Pancreas (tissue), 10 donors: ENCODE data around the gene PHTF2. TPM values are rescaled to one million over a fixed set of nuclear protein-coding genes. Genes with fewer than 3 reads are reported as not detected.
A peak's percentile ranks its signal among the peaks of the same experiment; 100 is the strongest.

Source experiments
- ATAC-seq, 4 donors: fragments of 200-7000 bp; cut with Tn5 transposase; one replicate each; pipeline versions ENCODE4 v1.8.0 to v1.9.1; 2020; ENCODE audit warnings: mild to moderate bottlenecking in 4 of 4, moderate library complexity in 4 of 4
- DNase-seq, 6 donors: peaks; one replicate each; pipeline ENCODE4 v3.0.0-alpha.2; 2020
- FAIRE-seq: peaks from 2 replicates; lab custom pipeline; 2012; peaks lifted over from hg19 to GRCh38; lab: Jason Lieb, UNC
- H3K27ac ChIP-seq, 4 donors: fragments of 200-600 bp; sonication (generic); 1 replicate in 3 of 4; 2 replicates in 1 of 4; pipeline versions ENCODE4 v1.5.0 to v1.8.0; 2020
- H3K27me3 ChIP-seq, 4 donors: fragments of 200-600 bp; one replicate each; pipeline ENCODE4 v1.8.0; 2021
- H3K36me3 ChIP-seq, 3 donors: fragments of 200-600 bp; sonication (generic) in 1 of 3; one replicate each; pipeline versions ENCODE4 v1.5.0 to v1.8.0; 2020 to 2021
- H3K4me1 ChIP-seq, 3 donors: fragments of 200-600 bp; one replicate each; pipeline ENCODE4 v1.8.0; 2021
- H3K4me3 ChIP-seq, 4 donors: fragments of 200-600 bp; sonication (generic) in 2 of 4; one replicate each; pipeline versions ENCODE4 v1.5.0 to v1.8.0; 2020 to 2021
- H3K9me3 ChIP-seq, 4 donors: fragments of 200-600 bp; one replicate each; pipeline ENCODE4 v1.8.0; 2021
- CTCF ChIP-seq, 4 donors: fragments of 200-600 bp; sonication (generic) in 3 of 4; IDR thresholded peaks; one replicate each; pipeline versions ENCODE4 v1.5.0 to v1.8.0; 2021; ENCODE audit warnings: antibody characterized with exemption in 4 of 4
- WGBS, 2 donors: extraction: QIAGEN DNeasy Blood & Tissue Kit; methylation state at CpG; one replicate each; pipeline ENCODE4 v1.1.7; 2013; 5-methylcytosine and 5-hydroxymethylcytosine counted together
- intact Hi-C, 3 donors: fragments of 100-400 bp; cut with DNase I; formaldehyde crosslinking; loops; one replicate each; pipeline versions ENCODE4 v1.11.1 to v1.14.2; 2022
- polyA plus RNA-seq, 2 donors: library from polyadenylated mRNA; stranded (reverse); fragments of 200-250 nt; gene quantifications; one replicate each; pipeline ENCODE4 v1.2.3, GENCODE V29; 2013
- total RNA-seq, 6 donors: library from RNA; stranded (reverse); fragmentation: NEBNext Ultra II Directional in 4 of 6; extraction: Animal tissue kit (Norgen Biotek cat#: 25700) in 4 of 6; gene quantifications; one replicate each; pipeline versions ENCODE4 v1.2.1 to v1.2.4, GENCODE V29; 2021 to 2023
- donor health status: healthy with polysubstance abuse.
- donor health status: DM: no; HTN: no; CAD: no; lungs with moderate emphysema.
- donor health status: DM: no; HTN: no; CAD: no.
- donor health status: control.
- donor health status: control.
- donor health status: Bipolar disorder and iron deficiency.
- donor health status: DM: yes; HTN: yes; CAD: no.
- donor health status: DM: no; HTN: no; CAD: no.
- donor health status: DM: no; HTN: no; CAD: no.
- donor health status: DM: yes; HTN: yes; CAD: no.

PHTF2 gene
- total and polyA plus RNA-seq, 8 donors = 3.3 to 8.8 (median 5.1) TPM

GRCh38 chr7:77923419-77923818 lies 124.8 kb downstream of the PHTF2 start:
- intact Hi-C loops = no loop called here
- 46 to 64% methylated on average over 2 of the region's 2 CpGs for WGBS, 2 donors
- no peak for ATAC-seq
- DNase-seq = no peak
- no peak for TF ChIP-seq CTCF (IDR thresholded peaks at IDR 0.05)
- no peak overlapping the region for H3K4me3 ChIP-seq
- no peaks in the 10 kb centered on the region for H3K9me3 ChIP-seq
- FAIRE-seq = no peak
- H3K36me3 ChIP-seq = no peaks in the 10 kb centered on the region
- no peak overlapping the region for H3K27ac ChIP-seq
- no peaks in the 10 kb centered on the region for H3K4me1 ChIP-seq
- no peaks in the 10 kb centered on the region for H3K27me3 ChIP-seq

DNA sequence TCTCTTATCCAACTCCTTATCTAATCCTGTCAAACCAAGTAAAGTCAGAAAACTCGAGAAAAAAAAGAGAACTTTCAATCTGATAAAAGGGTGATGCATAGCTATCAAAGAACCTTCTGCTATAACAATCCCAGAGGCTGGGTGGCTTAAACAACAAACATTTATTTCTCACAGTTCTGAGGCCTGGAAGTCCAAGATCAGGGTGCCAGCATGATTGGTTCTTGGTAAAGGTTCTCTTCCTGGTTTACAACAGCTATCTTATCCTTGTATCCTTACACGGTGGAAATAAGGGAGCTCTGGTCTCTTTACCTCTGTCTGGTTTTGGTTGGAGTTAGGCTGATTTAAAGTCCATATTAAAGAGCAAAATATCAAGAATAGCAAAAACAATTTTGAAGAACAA lies 131.9 kb downstream of the PHTF2 start:
- no peak for FAIRE-seq
- Histone ChIP-seq H3K4me1 (no peaks in the 10 kb centered on the region), H3K36me3 (no peaks in the 10 kb centered on the region), H3K4me3 (no peak overlapping the region), H3K9me3 (no peaks in the 10 kb centered on the region), H3K27me3 (no peaks in the 10 kb centered on the region), H3K27ac (no peak overlapping the region)
- ATAC-seq = no peak
- 55 to 56% methylated on average over 2 of the region's 2 CpGs for WGBS, 2 donors
- DNase-seq = no peak
- no peak for TF ChIP-seq CTCF (IDR thresholded peaks at IDR 0.05)
- intact Hi-C loops = no loop called here

- no peak for FAIRE-seq
- DNase-seq = no peak
- no peaks in the 10 kb centered on the region for H3K4me1 ChIP-seq
- no peak for TF ChIP-seq CTCF (IDR thresholded peaks at IDR 0.05)
- H3K27me3 ChIP-seq = no peaks in the 10 kb centered on the region
- intact Hi-C loops = no loop called here
- no peak overlapping the region for H3K4me3 ChIP-seq
- H3K9me3 ChIP-seq = no peaks in the 10 kb centered on the region
- ATAC-seq = no peak
- H3K36me3 ChIP-seq = no peaks in the 10 kb centered on the region
- 69 to 87% methylated on average over 5 of the region's 5 CpGs for WGBS, 2 donors
- H3K27ac ChIP-seq = no peak overlapping the region
Measured at GRCh38 chr7:77931841-77932240, 133.3 kb downstream of the PHTF2 start.

- intact Hi-C loops = no loop called here
- no peak for DNase-seq
- Histone ChIP-seq H3K27me3 (no peaks in the 10 kb centered on the region), H3K36me3 (no peaks in the 10 kb centered on the region), H3K27ac (no peak overlapping the region), H3K4me3 (no peak overlapping the region), H3K9me3 (no peaks in the 10 kb centered on the region), H3K4me1 (no peaks in the 10 kb centered on the region)
- no peak for FAIRE-seq
- no peak for ATAC-seq
- WGBS, 2 donors = 83 to 91% methylated on average over 3 of the region's 3 CpGs
- no peak for TF ChIP-seq CTCF (IDR thresholded peaks at IDR 0.05)
Measured at GRCh38 chr7:77933394-77933793, 134.8 kb downstream of the PHTF2 start.

- Histone ChIP-seq H3K27me3 (no peaks in the 10 kb centered on the region), H3K4me1 (no peaks in the 10 kb centered on the region), H3K36me3 (no peaks in the 10 kb centered on the region), H3K9me3 (no peaks in the 10 kb centered on the region), H3K27ac (no peak overlapping the region), H3K4me3 (no peak overlapping the region)
- ATAC-seq (no peak), FAIRE-seq (peak; percentile 5), DNase-seq (no peak)
- no peak for TF ChIP-seq CTCF (IDR thresholded peaks at IDR 0.05)
- 70 to 73% methylated on average over 1 of the region's 1 CpG for WGBS, 2 donors
- intact Hi-C loops = no loop called here
Measured at GRCh38 chr7:77935652-77936348, 137.2 kb downstream of the PHTF2 start.
